ENCODE measurements around the gene SH3GL1. TPM values are rescaled to one million over a fixed set of nuclear protein-coding genes. Genes with fewer than 3 reads are reported as not detected.

SH3GL1 gene
- total and polyA plus RNA-seq, 10 of the 15 experiments (the other 5 are each of a cell fraction or from before 2014, with no cell fraction given): 0.93 to 47.4 (median 28.4) TPM

Small RNA genes lying within 50 kb of the gene (microRNA-seq; reads per million reads assigned to microRNA genes)
- gene MIR4746: 20.3 reads per million, percentile 55 among the genes with 10 or more reads in this experiment

Small RNA genes lying within 50 kb of the gene (small RNA-seq; reads per million reads assigned to genes)
- not detected for gene MIR4746

Other genes starting within 250 kb of the SH3GL1 start
Only the 7 nearest of the 18 such genes appear.
- gene TMIGD2, start 98.2 kb downstream of the SH3GL1 start, total RNA-seq (2014; rRNA removed): 0.17 TPM in 1 of 2 replicates, not detected in the other
- 0.13 TPM in 1 of 2 replicates, not detected in the other for gene TMIGD2, start 98.2 kb downstream of the SH3GL1 start, total RNA-seq (2014; rRNA removed; fragmentation: Illumina TruSeq; extraction: Trizol)
- 0.16 TPM in 1 of 2 replicates, not detected in the other for gene TMIGD2, start 98.2 kb downstream of the SH3GL1 start, total RNA-seq (2021)
- not detected in 2 replicates for gene TMIGD2, start 98.2 kb downstream of the SH3GL1 start, polyA plus RNA-seq (2011; rRNA removed)
- not detected in 2 replicates for gene TMIGD2, start 98.2 kb downstream of the SH3GL1 start, polyA plus RNA-seq (2014; fragmentation: Illumina TruSeq; extraction: Trizol)
- gene TMIGD2, start 98.2 kb downstream of the SH3GL1 start, polyA plus RNA-seq (2014; fragmentation: Nextera tagmentation; extraction: Ambion mirVana): not detected
- 0.09 TPM in 1 of 2 replicates, not detected in the other for gene TMIGD2, start 98.2 kb downstream of the SH3GL1 start, polyA plus RNA-seq (2014; rRNA removed)
- gene TMIGD2, start 98.2 kb downstream of the SH3GL1 start, polyA plus RNA-seq (2016; fragmentation: Nextera tagmentation; extraction: Ambion mirVana): under 1 TPM; 0.14 to 0.40 TPM
- 4.0 and 4.1 TPM in 2 replicates for gene FSD1, start 95.9 kb downstream of the SH3GL1 start, total RNA-seq (2014; rRNA removed)
- 1.4 TPM in 2 replicates for gene FSD1, start 95.9 kb downstream of the SH3GL1 start, total RNA-seq (2014; rRNA removed; fragmentation: Illumina TruSeq; extraction: Trizol)
- 4.3 and 4.9 TPM in 2 replicates for gene FSD1, start 95.9 kb downstream of the SH3GL1 start, total RNA-seq (2021)
- 0.58 and 0.77 TPM in 2 replicates for gene FSD1, start 95.9 kb downstream of the SH3GL1 start, polyA plus RNA-seq (2011; rRNA removed)
- 0.68 and 1.7 TPM in 2 replicates for gene FSD1, start 95.9 kb downstream of the SH3GL1 start, polyA plus RNA-seq (2014; fragmentation: Illumina TruSeq; extraction: Trizol)
- under 1 TPM in 1 of 2 experiments, not detected in 1; 0.15 TPM for gene FSD1, start 95.9 kb downstream of the SH3GL1 start, polyA plus RNA-seq (2014; fragmentation: Nextera tagmentation; extraction: Ambion mirVana)
- 4.7 and 5.1 TPM in 2 replicates for gene FSD1, start 95.9 kb downstream of the SH3GL1 start, polyA plus RNA-seq (2014; rRNA removed)
- gene FSD1, start 95.9 kb downstream of the SH3GL1 start, polyA plus RNA-seq (2016; fragmentation: Nextera tagmentation; extraction: Ambion mirVana): 1 to 10 TPM; 4.0 to 4.2 TPM
- 19.2 and 24.6 TPM in 2 replicates for gene STAP2, start 61.7 kb downstream of the SH3GL1 start, total RNA-seq (2014; rRNA removed)
- 13.6 and 14.3 TPM in 2 replicates for gene STAP2, start 61.7 kb downstream of the SH3GL1 start, total RNA-seq (2014; rRNA removed; fragmentation: Illumina TruSeq; extraction: Trizol)
- gene STAP2, start 61.7 kb downstream of the SH3GL1 start, total RNA-seq (2021): 18.5 and 21.4 TPM in 2 replicates
- 1.7 and 2.6 TPM in 2 replicates for gene STAP2, start 61.7 kb downstream of the SH3GL1 start, polyA plus RNA-seq (2011; rRNA removed)
- gene STAP2, start 61.7 kb downstream of the SH3GL1 start, polyA plus RNA-seq (2014; fragmentation: Illumina TruSeq; extraction: Trizol): 11.2 and 11.6 TPM in 2 replicates
- 1 to 10 TPM in 1 of 2 experiments, under 1 TPM in 1; 0.84 to 2.0 TPM for gene STAP2, start 61.7 kb downstream of the SH3GL1 start, polyA plus RNA-seq (2014; fragmentation: Nextera tagmentation; extraction: Ambion mirVana)
- gene STAP2, start 61.7 kb downstream of the SH3GL1 start, polyA plus RNA-seq (2014; rRNA removed): 22.4 and 23.6 TPM in 2 replicates
- 10 to 100 TPM; 16.9 to 21.2 TPM for gene STAP2, start 61.7 kb downstream of the SH3GL1 start, polyA plus RNA-seq (2016; fragmentation: Nextera tagmentation; extraction: Ambion mirVana)
- gene MPND, start 57.0 kb downstream of the SH3GL1 start, total RNA-seq (2014; rRNA removed): 3.5 and 4.2 TPM in 2 replicates
- 6.1 and 7.9 TPM in 2 replicates for gene MPND, start 57.0 kb downstream of the SH3GL1 start, total RNA-seq (2014; rRNA removed; fragmentation: Illumina TruSeq; extraction: Trizol)
- 18.3 and 20.3 TPM in 2 replicates for gene MPND, start 57.0 kb downstream of the SH3GL1 start, total RNA-seq (2021)
- gene MPND, start 57.0 kb downstream of the SH3GL1 start, polyA plus RNA-seq (2011; rRNA removed): 3.4 and 7.2 TPM in 2 replicates
- gene MPND, start 57.0 kb downstream of the SH3GL1 start, polyA plus RNA-seq (2014; fragmentation: Illumina TruSeq; extraction: Trizol): 0.70 and 4.8 TPM in 2 replicates
- gene MPND, start 57.0 kb downstream of the SH3GL1 start, polyA plus RNA-seq (2014; fragmentation: Nextera tagmentation; extraction: Ambion mirVana): 1 to 10 TPM in 1 of 2 experiments, under 1 TPM in 1; 0.79 to 4.3 TPM
- 10.5 and 11.8 TPM in 2 replicates for gene MPND, start 57.0 kb downstream of the SH3GL1 start, polyA plus RNA-seq (2014; rRNA removed)
- gene MPND, start 57.0 kb downstream of the SH3GL1 start, polyA plus RNA-seq (2016; fragmentation: Nextera tagmentation; extraction: Ambion mirVana): 1 to 10 TPM; 3.7 to 8.5 TPM
- 33.0 and 37.7 TPM in 2 replicates for gene CHAF1A, start 2.1 kb upstream of the SH3GL1 start, total RNA-seq (2014; rRNA removed)
- 27.2 and 28.4 TPM in 2 replicates for gene CHAF1A, start 2.1 kb upstream of the SH3GL1 start, total RNA-seq (2014; rRNA removed; fragmentation: Illumina TruSeq; extraction: Trizol)
- gene CHAF1A, start 2.1 kb upstream of the SH3GL1 start, total RNA-seq (2021): 59.8 and 69.1 TPM in 2 replicates
- gene CHAF1A, start 2.1 kb upstream of the SH3GL1 start, polyA plus RNA-seq (2011; rRNA removed): 20.1 and 26.2 TPM in 2 replicates
- 30.6 and 41.4 TPM in 2 replicates for gene CHAF1A, start 2.1 kb upstream of the SH3GL1 start, polyA plus RNA-seq (2014; fragmentation: Illumina TruSeq; extraction: Trizol)
- gene CHAF1A, start 2.1 kb upstream of the SH3GL1 start, polyA plus RNA-seq (2014; fragmentation: Nextera tagmentation; extraction: Ambion mirVana): 1 to 10 TPM; 1.3 to 3.2 TPM
- 62.6 and 69.2 TPM in 2 replicates for gene CHAF1A, start 2.1 kb upstream of the SH3GL1 start, polyA plus RNA-seq (2014; rRNA removed)
- 10 to 100 TPM; 41.7 to 47.5 TPM for gene CHAF1A, start 2.1 kb upstream of the SH3GL1 start, polyA plus RNA-seq (2016; fragmentation: Nextera tagmentation; extraction: Ambion mirVana)
- gene UBXN6, start 57.2 kb upstream of the SH3GL1 start, total RNA-seq (2014; rRNA removed): 20.5 and 34.8 TPM in 2 replicates
- gene UBXN6, start 57.2 kb upstream of the SH3GL1 start, total RNA-seq (2014; rRNA removed; fragmentation: Illumina TruSeq; extraction: Trizol): 13.1 and 17.3 TPM in 2 replicates
- gene UBXN6, start 57.2 kb upstream of the SH3GL1 start, total RNA-seq (2021): 49.1 and 50.8 TPM in 2 replicates
- gene UBXN6, start 57.2 kb upstream of the SH3GL1 start, polyA plus RNA-seq (2011; rRNA removed): 15.2 and 29.5 TPM in 2 replicates
- gene UBXN6, start 57.2 kb upstream of the SH3GL1 start, polyA plus RNA-seq (2014; fragmentation: Illumina TruSeq; extraction: Trizol): 2.1 and 7.0 TPM in 2 replicates
- gene UBXN6, start 57.2 kb upstream of the SH3GL1 start, polyA plus RNA-seq (2014; fragmentation: Nextera tagmentation; extraction: Ambion mirVana): 1 to 10 TPM in 1 of 2 experiments, under 1 TPM in 1; 0.47 to 2.1 TPM
- 38.7 and 49.7 TPM in 2 replicates for gene UBXN6, start 57.2 kb upstream of the SH3GL1 start, polyA plus RNA-seq (2014; rRNA removed)
- gene UBXN6, start 57.2 kb upstream of the SH3GL1 start, polyA plus RNA-seq (2016; fragmentation: Nextera tagmentation; extraction: Ambion mirVana): 1 to 10 TPM; 6.6 to 8.6 TPM
- gene HDGFL2, start 71.8 kb upstream of the SH3GL1 start, total RNA-seq (2014; rRNA removed): 33.7 and 36.5 TPM in 2 replicates
- 19.0 and 20.5 TPM in 2 replicates for gene HDGFL2, start 71.8 kb upstream of the SH3GL1 start, total RNA-seq (2014; rRNA removed; fragmentation: Illumina TruSeq; extraction: Trizol)
- 56.8 and 56.9 TPM in 2 replicates for gene HDGFL2, start 71.8 kb upstream of the SH3GL1 start, total RNA-seq (2021)
- 9.8 and 19.5 TPM in 2 replicates for gene HDGFL2, start 71.8 kb upstream of the SH3GL1 start, polyA plus RNA-seq (2011; rRNA removed)
- gene HDGFL2, start 71.8 kb upstream of the SH3GL1 start, polyA plus RNA-seq (2014; fragmentation: Illumina TruSeq; extraction: Trizol): 8.2 and 16.9 TPM in 2 replicates
- gene HDGFL2, start 71.8 kb upstream of the SH3GL1 start, polyA plus RNA-seq (2014; fragmentation: Nextera tagmentation; extraction: Ambion mirVana): under 1 TPM; 0.16 to 0.60 TPM
- gene HDGFL2, start 71.8 kb upstream of the SH3GL1 start, polyA plus RNA-seq (2014; rRNA removed): 40.2 and 52.5 TPM in 2 replicates
- 10 to 100 TPM; 30.0 to 39.3 TPM for gene HDGFL2, start 71.8 kb upstream of the SH3GL1 start, polyA plus RNA-seq (2016; fragmentation: Nextera tagmentation; extraction: Ambion mirVana)